Fibroblast of lung (primary cell): Measurements from ENCODE around the gene AMPD3.

ENCODE experiments used
- CTCF ChIP-seq, 2 donors: IDR thresholded peaks in 1 of 2; conservative IDR thresholded peaks in 1 of 2; 1 replicate in 1 of 2; 2 replicates in 1 of 2; pipeline ENCODE4 v1.5.1; 2011 to 2012; ENCODE audit warnings: low read length in 2 of 2, control low read depth in 1 of 2, inconsistent platforms in 1 of 2, low read depth in 1 of 2, mild to moderate bottlenecking in 1 of 2
- EZH2 ChIP-seq: IDR thresholded peaks from 2 replicates; pipeline ENCODE4 v1.5.1; 2012; ENCODE audit warnings: low read length, control low read depth, mild to moderate bottlenecking; ENCODE audit errors: missing control alignments

GRCh38 chr11:10432493-10432892 is 22.6 kb upstream of the AMPD3 start:
- TF ChIP-seq EZH2 = no peak
- TF ChIP-seq CTCF (conservative IDR thresholded peaks at IDR 0.05 in 1 of 2, IDR thresholded peaks at IDR 0.05 in 1 of 2; ENCODE audit: low read depth in 1 of 2, low read length in 2 of 2) = no peak
